ENCODE measurements around the gene FAM167B. TPM values are rescaled to one million over a fixed set of nuclear protein-coding genes. Genes with fewer than 3 reads are reported as not detected.

FAM167B gene
- total and polyA plus RNA-seq, 2 donors (not counting 1 experiment from before 2014, with no cell fraction given): 1.1 to 5.4 TPM

GRCh38 chr1:32249831-32250525 is 3.0 kb downstream of the FAM167B start:
- TF ChIP-seq EZH2 (IDR thresholded peaks at IDR 0.05; ENCODE audit: borderline replicate concordance, insufficient read depth, low read depth, low read length, poor library complexity, severe bottlenecking) (no peak), CTCF (IDR thresholded peaks at IDR 0.05) (no peak)
- Histone ChIP-seq H3K9ac (ENCODE audit: low read length) (peak overlapping the region; percentile 55), H2AFZ (ENCODE audit: insufficient read depth, low read depth, low read length, poor library complexity, severe bottlenecking) (peak overlapping the region; percentile 70), H3K4me3 (ENCODE audit: control extremely low read depth in 1 of 5, extremely low read depth in 1 of 5, insufficient read depth in 1 of 5, low read depth in 2 of 5, low read length in 4 of 5) (peak overlapping the region; percentile 7 to 51 (median 41)), H3K36me3 (replicated peaks in 1 of 2; ENCODE audit: control extremely low read depth in 1 of 2, control insufficient read depth in 1 of 2, extremely low read depth in 1 of 2, insufficient read depth in 2 of 2, low read length in 1 of 2) (no peaks in the 10 kb centered on the region), H3K4me2 (replicated peaks; ENCODE audit: low read depth, low read length, poor library complexity, severe bottlenecking) (peak overlapping the region; percentile 78), H3K27me3 (replicated peaks in 1 of 4; ENCODE audit: control extremely low read depth in 1 of 4, control insufficient read depth in 3 of 4, insufficient read depth in 4 of 4, low read length in 3 of 4) (no peaks in the 10 kb centered on the region), H3K9me3 (ENCODE audit: control extremely low read depth in 1 of 3, control insufficient read depth in 2 of 3, insufficient read depth in 1 of 3, low read length in 2 of 3) (no peaks in the 10 kb centered on the region), H3K79me2 (ENCODE audit: control insufficient read depth, insufficient read depth, low read length) (peaks cover 32% of the 10 kb centered on the region), H3K4me1 (ENCODE audit: control insufficient read depth in 2 of 2, insufficient read depth in 2 of 2, low read length in 2 of 2) (peaks cover 88 to 91% of the 10 kb centered on the region in 2 donors), H3K27ac (ENCODE audit: low read length in 2 of 2) (peak overlapping the region; percentile 94 to 95), H4K20me1 (ENCODE audit: control insufficient read depth, insufficient read depth, low read length, poor library complexity, severe bottlenecking) (no peaks in the 10 kb centered on the region)
- ChIA-PET CTCF (interaction anchor here (0.8 to 6.3 kb wide), 14 partner anchors 11 to 1192 kb away, joined by 3 to 84 read pairs (median 10); partner anchors contain the start of genes HDAC1, KPNA6 and MARCKSL1), POLR2A (interaction anchor here (0.6 to 4.7 kb wide), 17 partner anchors 9 to 86 kb away, joined by 3 to 60 read pairs (median 4); partner anchors contain the start of genes CCDC28B, HDAC1 and MARCKSL1)
- 2% methylated on average over 9 of the region's 9 CpGs for WGBS (ENCODE audit: insufficient coverage)
- Mint-ChIP-seq H3K27ac (peak overlapping the region; percentile 97), H3K4me1 (peaks cover 77% of the 10 kb centered on the region), H3K9me3 (ENCODE audit: insufficient read depth) (no peaks in the 10 kb centered on the region), H3K27me3 (no peaks in the 10 kb centered on the region), H3K4me3 (peak overlapping the region; percentile 78)
- DNase-seq: peak; percentile 94
- intact Hi-C loops (cut with micrococcal nuclease): loop anchor here (1.0 to 5.0 kb wide), 7 partner anchors 10 to 143 kb away; partner anchors contain the start of genes HDAC1, KPNA6, MARCKSL1 and TXLNA
- peak; percentile 82 for ATAC-seq (ENCODE audit: low read depth)

All from B cell (primary cell).